Measurements from ENCODE around the gene CST8. TPM values are rescaled to one million over a fixed set of nuclear protein-coding genes. Genes with fewer than 3 reads are reported as not detected.

The CST8 gene
- total and polyA plus RNA-seq, 11 donors, result not detected

DNA sequence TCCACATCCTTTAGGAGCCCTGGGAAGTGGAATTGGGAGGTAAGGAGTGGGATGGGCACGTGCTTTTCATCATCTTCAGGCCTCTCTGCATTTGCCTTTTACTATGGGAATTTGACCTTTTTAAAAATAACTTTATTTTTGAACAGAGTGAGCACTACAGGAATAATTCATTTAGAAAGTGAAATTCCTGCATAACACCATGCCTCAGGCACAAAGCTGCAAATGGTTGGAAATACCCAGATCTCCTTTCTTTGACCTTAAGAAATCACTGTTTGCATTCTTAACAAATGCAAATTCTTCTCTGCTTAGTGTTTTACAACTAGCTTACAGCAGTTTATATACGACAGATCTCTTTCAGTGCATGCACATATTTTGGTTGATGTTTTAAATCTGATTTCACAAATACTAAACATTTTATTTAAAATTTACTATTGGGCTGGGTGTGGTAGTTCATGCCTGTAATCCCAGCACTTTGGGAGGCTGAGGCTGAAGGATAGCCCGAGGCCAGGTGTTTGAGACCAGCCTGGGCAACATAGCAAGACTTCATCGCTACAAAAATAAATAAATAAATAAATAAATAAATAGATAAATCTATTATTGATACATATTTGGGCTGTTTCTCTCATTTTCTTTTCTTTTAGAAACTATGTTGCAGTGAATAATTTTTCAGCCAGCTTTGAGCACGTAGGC is 24.5 kb downstream of the CST8 start:
- no peak overlapping the region for H3K27ac ChIP-seq
- H3K4me1 ChIP-seq, result no peaks in the 10 kb centered on the region
- H3K27me3 ChIP-seq, result no peaks in the 10 kb centered on the region
- ATAC-seq (no peak), DNase-seq (no peak)
- no peak overlapping the region for H3K4me3 ChIP-seq
- no peak for TF ChIP-seq POLR2A (IDR thresholded peaks at IDR 0.05)
- no peaks in the 10 kb centered on the region for H3K9me3 ChIP-seq
- no peaks in the 10 kb centered on the region for H3K36me3 ChIP-seq
- intact Hi-C loops (cut with DNase I), result no loop called here
- WGBS, 4 donors, result 75 to 79% (median 77%) methylated on average over 5 of the region's 5 CpGs

DNA sequence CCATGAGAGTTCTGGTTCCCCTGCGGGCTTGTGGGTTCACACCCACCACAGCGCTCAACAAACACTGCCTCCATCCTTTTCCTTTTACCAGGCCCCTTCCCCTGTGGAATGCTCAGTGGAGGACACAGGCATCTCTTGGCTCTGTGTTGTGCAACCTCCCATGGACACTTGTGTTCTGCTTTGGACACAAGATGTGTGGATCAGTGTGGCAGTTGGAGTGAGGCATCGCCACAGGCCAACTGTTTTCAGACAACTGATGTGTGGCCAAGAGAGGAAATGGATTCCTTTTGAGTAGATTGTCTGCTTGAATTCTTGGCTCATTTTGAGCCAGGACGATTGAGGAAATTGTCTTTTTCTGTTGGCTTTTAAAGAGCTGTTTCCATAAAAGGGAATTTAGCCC is 26.8 kb downstream of the CST8 start:
- TF ChIP-seq, protein P1, sequence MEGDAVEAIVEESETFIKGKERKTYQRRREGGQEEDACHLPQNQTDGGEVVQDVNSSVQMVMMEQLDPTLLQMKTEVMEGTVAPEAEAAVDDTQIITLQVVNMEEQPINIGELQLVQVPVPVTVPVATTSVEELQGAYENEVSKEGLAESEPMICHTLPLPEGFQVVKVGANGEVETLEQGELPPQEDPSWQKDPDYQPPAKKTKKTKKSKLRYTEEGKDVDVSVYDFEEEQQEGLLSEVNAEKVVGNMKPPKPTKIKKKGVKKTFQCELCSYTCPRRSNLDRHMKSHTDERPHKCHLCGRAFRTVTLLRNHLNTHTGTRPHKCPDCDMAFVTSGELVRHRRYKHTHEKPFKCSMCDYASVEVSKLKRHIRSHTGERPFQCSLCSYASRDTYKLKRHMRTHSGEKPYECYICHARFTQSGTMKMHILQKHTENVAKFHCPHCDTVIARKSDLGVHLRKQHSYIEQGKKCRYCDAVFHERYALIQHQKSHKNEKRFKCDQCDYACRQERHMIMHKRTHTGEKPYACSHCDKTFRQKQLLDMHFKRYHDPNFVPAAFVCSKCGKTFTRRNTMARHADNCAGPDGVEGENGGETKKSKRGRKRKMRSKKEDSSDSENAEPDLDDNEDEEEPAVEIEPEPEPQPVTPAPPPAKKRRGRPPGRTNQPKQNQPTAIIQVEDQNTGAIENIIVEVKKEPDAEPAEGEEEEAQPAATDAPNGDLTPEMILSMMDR (IDR thresholded peaks at IDR 0.05), result no peak
- WGBS, 4 donors, result 71 to 83% (median 78%) methylated on average over 3 to 4 of the region's 4 CpGs
- Histone ChIP-seq H3K9me3 (no peaks in the 10 kb centered on the region), H3K36me3 (no peaks in the 10 kb centered on the region), H3K27ac (no peak overlapping the region), H3K27me3 (no peaks in the 10 kb centered on the region), H3K4me1 (no peaks in the 10 kb centered on the region), H3K4me3 (no peak overlapping the region)
- intact Hi-C loops (cut with DNase I), result no loop called here
- DNase-seq (no peak), ATAC-seq (no peak)

DNA sequence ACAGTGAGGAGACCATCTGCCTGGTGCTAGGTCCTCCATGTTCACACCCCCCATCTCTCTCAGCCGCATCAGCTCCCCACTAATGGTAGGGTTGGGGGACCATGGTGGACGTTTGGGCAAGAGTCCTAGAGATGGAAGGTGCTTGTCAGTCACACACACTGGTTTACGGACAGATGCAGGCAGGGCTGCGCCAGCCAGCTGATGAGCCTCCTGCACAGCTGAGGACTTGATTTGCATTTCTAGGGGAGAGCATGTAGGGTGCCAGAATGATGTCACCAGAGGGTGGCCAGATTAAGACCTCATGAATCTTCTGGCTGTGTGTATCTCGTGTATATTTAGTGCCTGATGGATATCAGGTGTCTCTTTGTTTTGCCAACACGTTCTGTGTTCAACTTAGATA is 28.6 kb downstream of the CST8 start:
- Histone ChIP-seq H3K27ac (no peak overlapping the region), H3K27me3 (no peaks in the 10 kb centered on the region), H3K9me3 (no peaks in the 10 kb centered on the region), H3K4me1 (no peaks in the 10 kb centered on the region), H3K36me3 (no peaks in the 10 kb centered on the region), H3K4me3 (no peak overlapping the region)
- ATAC-seq, result no peak
- 71 to 75% (median 74%) methylated on average over 5 to 6 of the region's 6 CpGs for WGBS, 4 donors
- intact Hi-C loops (cut with DNase I), result no loop called here
- DNase-seq, result no peak
- TF ChIP-seq POLR2A (IDR thresholded peaks at IDR 0.05), result no peak
- TF ChIP-seq, protein P1 (IDR thresholded peaks at IDR 0.05), result no peak

DNA sequence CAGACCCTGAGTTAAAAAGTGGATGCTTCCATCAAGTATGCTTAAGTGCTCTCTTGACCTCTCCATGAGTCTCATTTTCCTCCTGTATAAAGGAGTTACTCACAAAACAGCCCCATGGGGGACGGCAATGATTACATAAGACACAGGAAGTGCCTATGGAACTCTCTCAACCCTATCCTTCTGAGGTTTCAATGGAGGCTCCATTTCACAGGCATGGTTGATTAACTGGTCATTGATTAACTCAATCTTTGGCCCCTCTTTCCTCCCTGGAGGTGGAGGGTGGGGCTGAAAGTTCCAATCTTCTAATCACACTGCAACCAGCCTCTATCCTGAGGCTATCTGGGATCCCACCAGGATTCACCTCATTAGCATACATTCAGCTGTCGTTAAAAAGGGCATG is 29.3 kb downstream of the CST8 start:
- Histone ChIP-seq H3K4me3 (no peak overlapping the region), H3K4me1 (no peaks in the 10 kb centered on the region), H3K36me3 (no peaks in the 10 kb centered on the region), H3K9me3 (no peaks in the 10 kb centered on the region), H3K27me3 (no peaks in the 10 kb centered on the region), H3K27ac (no peak overlapping the region)
- TF ChIP-seq POLR2A (IDR thresholded peaks at IDR 0.05), result no peak
- TF ChIP-seq, protein P1 (IDR thresholded peaks at IDR 0.05), result no peak
- ATAC-seq, result no peak
- intact Hi-C loops (cut with DNase I), result no loop called here
- no peak for DNase-seq
- 54 to 70% (median 60%) methylated on average over 2 of the region's 2 CpGs for WGBS, 4 donors

DNA sequence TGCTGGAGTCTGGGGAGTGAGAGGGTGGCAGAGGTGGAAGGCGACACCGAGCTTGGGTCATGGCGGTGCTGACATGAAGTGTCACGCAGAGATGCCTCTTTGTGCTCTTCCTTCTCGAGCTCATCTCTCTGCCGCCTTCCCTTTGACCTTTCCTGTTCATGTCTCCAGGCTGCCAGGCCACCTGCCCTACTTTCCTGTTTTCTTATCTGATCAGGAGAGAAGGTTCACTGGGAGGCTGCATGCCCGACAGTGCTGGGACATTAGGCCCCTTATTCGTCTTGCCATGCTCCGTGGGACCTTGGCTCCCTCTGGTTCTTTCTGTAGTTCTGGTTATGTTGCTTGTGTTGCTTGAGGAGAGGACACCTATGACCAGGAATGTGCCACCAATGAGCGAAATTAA is 33.2 kb downstream of the CST8 start:
- H3K27me3 ChIP-seq, result no peaks in the 10 kb centered on the region
- no peak overlapping the region for H3K27ac ChIP-seq
- H3K36me3 ChIP-seq, result no peaks in the 10 kb centered on the region
- H3K9me3 ChIP-seq, result peaks cover 0 to 12% (median 0%) of the 10 kb centered on the region in 12 donors
- H3K4me1 ChIP-seq, result no peaks in the 10 kb centered on the region
- intact Hi-C loops (cut with DNase I), result no loop called here
- TF ChIP-seq, protein P1 (IDR thresholded peaks at IDR 0.05), result no peak
- ATAC-seq (no peak), DNase-seq (no peak)
- H3K4me3 ChIP-seq, result no peak overlapping the region
- 81 to 84% (median 82%) methylated on average over 10 of the region's 10 CpGs for WGBS, 4 donors
